OCI-LY3 (cell line): ENCODE data around the gene PALLD.

Experiments
- CTCF ChIP-seq: fragments of 200-600, 300-600 bp; sonication (generic); IDR thresholded peaks from 2 replicates; pipeline ENCODE4 v1.5.1; 2014; ENCODE audit warnings: antibody characterized with exemption, low read length, low read depth
- EZH2phosphoT487 ChIP-seq: fragments of 200-600 bp; shearing (Covaris generic); IDR thresholded peaks from 2 replicates; pipeline ENCODE4 v1.6.1; 2018; ENCODE audit warnings: antibody characterized with exemption, mixed run types, low read depth

GRCh38 chr4:168632301-168632725, 135.5 kb downstream of the PALLD start:
- TF ChIP-seq CTCF (no peak), EZH2phosphoT487 (no peak)
